HFF-Myc (cell line): ENCODE results near the gene DEK.
"Not testable (repeated sequence)": the region's sequence is repeated elsewhere in the genome, so short reads cannot be mapped to it uniquely, and the experiment has no call there.

ENCODE experiments used
- DNase-seq: peaks from one replicate; pipeline ENCODE4 v3.0.0-alpha.2; 2011; ENCODE audit warnings: low read depth; ENCODE audit errors: extremely low read depth
- H3K4me3 ChIP-seq: replicated peaks from 2 replicates; pipeline ENCODE4 v1.5.1; 2011; ENCODE audit warnings: low read depth, mild to moderate bottlenecking, control low read depth, low read length
- TF ChIP-seq, protein P1 (sequence below): IDR thresholded peaks from 2 replicates; pipeline ENCODE4 v1.5.1; 2012; ENCODE audit warnings: mild to moderate bottlenecking, low read depth, low read length, control low read depth; ENCODE audit errors: missing control alignments

The DEK gene

DNA sequence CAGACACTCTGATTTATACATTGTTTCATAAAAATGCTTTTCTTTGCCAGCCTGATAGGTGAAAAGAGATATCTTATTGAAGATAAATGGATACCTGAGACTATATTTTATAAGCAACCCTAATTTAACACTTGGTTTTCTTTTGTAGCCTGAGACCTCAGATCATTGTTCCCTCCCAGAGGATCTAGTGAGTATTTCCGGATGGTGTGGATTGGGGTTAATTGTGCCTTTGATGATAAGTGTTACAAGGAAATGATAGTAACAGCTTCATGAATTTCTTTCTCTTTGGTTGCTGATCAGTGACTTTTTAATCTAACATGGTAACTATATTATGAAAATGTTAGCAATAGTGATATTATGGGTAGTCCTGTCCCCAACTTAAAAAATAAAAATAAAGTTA, 78.7 kb downstream of the DEK start:
- TF ChIP-seq, protein P1, sequence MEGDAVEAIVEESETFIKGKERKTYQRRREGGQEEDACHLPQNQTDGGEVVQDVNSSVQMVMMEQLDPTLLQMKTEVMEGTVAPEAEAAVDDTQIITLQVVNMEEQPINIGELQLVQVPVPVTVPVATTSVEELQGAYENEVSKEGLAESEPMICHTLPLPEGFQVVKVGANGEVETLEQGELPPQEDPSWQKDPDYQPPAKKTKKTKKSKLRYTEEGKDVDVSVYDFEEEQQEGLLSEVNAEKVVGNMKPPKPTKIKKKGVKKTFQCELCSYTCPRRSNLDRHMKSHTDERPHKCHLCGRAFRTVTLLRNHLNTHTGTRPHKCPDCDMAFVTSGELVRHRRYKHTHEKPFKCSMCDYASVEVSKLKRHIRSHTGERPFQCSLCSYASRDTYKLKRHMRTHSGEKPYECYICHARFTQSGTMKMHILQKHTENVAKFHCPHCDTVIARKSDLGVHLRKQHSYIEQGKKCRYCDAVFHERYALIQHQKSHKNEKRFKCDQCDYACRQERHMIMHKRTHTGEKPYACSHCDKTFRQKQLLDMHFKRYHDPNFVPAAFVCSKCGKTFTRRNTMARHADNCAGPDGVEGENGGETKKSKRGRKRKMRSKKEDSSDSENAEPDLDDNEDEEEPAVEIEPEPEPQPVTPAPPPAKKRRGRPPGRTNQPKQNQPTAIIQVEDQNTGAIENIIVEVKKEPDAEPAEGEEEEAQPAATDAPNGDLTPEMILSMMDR, result no peak
- no peak overlapping the region for H3K4me3 ChIP-seq
- no peak for DNase-seq

DNA sequence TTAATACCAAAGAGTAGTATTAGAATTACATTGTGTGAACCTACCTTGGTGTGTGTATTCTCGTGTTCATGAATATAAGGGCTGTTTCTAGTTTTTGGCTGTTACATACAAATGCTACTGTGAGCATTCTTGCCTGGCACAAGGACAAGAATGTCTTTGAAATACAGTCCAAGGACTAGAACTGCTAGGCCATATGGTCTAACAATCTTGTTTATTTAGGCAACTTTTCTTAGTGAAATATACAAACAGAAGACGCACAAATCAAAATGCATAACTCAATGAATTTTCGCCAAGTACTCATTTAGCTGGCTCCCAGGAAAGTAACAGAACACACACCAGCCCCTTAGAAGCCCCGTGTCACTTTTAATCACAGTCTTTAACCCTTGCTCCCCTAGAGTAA, 80.6 kb downstream of the DEK start:
- TF ChIP-seq, protein P1, result no peak
- no peak for DNase-seq

DNA sequence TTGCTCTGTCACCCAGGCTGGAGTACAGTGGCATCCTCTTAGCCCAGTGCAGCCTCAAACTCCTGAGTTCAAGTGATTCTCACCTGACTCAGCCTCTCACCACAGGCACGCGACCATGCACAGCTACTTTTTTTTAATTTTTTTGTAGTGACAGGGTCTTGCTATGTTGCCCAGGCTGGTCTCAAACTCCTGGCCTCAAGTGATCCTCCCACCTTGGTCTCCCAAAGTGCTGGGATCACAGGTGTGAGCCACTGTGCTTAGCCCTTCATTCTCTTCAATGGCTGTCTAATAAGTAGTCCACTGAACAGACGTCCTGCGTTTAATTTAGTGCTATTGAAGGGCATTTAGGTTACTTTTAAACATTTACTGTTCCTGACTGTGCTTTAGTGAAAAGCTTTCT, 81.8 kb downstream of the DEK start:
- no peak overlapping the region for H3K4me3 ChIP-seq
- TF ChIP-seq, protein P1, result no peak
- no peak for DNase-seq

More for the DNA sequence above, 80.6 kb downstream of the DEK start:
- no peak overlapping the region for H3K4me3 ChIP-seq

DNA sequence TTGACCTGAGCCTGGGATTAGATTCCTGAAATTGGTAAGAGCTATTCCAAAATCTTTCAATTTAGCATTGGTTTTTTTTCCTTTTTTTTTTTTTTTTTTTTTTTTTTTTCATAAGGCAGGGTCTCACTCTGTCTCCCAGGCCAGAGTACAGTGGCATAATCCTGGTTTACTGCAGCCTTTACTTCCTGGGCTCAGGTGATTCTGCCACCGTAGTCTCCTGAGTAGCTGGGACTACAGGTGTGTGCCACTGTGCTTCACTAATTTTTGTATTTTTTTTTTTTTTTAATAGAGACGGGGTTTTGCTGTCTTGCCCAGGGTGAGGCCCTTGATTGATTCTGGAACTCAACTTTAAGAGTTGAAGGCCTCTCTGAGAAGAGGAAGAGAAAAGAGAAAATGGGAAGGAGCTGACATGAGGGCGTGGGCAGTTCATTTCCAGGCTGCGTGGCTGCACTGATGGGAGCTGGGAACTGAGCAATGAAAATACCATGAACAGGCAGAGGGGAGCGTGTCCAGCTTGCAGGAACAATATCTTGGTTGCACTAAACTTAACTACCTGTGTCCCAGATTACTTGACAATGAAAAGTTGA, 84.5 kb downstream of the DEK start:
- H3K4me3 ChIP-seq, result no peak overlapping the region
- no peak for DNase-seq
- TF ChIP-seq, protein P1, result no peak

GRCh38 chr6:18178960-18179615, 85.2 kb downstream of the DEK start:
- no peak overlapping the region for H3K4me3 ChIP-seq
- TF ChIP-seq, protein P1, result no peak
- no peak for DNase-seq

DNA sequence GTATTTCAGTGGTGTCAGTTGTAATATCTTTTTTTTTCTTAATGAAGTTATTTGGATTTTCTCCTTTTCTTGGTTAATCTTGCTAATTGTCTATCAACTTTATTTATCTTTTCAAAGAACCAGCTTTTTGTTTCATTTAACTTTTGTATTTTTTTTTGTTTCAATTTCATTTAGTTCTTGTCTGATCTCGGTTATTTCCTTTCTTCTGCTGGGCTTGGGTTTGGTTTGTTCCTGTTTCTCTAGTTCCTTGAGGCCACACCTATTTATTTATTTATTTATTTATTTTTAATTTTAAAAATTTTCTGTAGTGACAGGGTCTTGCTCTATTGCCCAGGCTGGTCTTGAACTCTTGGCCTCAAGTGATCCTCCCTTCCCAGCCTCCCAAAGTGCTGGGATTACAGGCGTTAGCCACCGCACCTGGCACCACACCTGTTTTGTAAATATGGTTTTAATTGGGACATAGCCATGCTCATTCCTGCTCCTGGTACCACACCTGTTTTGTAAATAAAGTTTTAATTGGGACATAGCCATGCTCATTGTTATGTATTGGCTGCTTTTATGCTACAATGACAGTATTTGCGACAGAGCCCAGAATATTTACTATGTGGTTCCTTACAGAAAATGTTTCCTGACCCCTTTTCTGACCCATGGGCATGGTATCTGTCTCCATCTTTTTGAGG, 86.9 kb downstream of the DEK start:
- no peak overlapping the region for H3K4me3 ChIP-seq
- TF ChIP-seq, protein P1, result no peak
- no peak for DNase-seq

GRCh38 chr6:18176198-18176597, 88.1 kb downstream of the DEK start:
- not testable (repeated sequence) for DNase-seq, H3K4me3 ChIP-seq
